AG20443 (cell line): Measurements from ENCODE around the gene FOXS1.

Experiments used
- DNase-seq: peaks from one replicate; pipeline ENCODE4 v3.0.0; 2012; ENCODE audit warnings: low spot score, mixed read lengths

Gene FOXS1

GRCh38 chr20:31861135-31861384 is 15.7 kb upstream of the FOXS1 start:
- DNase-seq = no peak

- peak; percentile 65 for DNase-seq
Observed at GRCh38 chr20:31860390-31861134, 15.2 kb upstream of the FOXS1 start.

GRCh38 chr20:31859998-31860380 is 14.6 kb upstream of the FOXS1 start:
- no peak for DNase-seq

- no peak for DNase-seq
Observed at GRCh38 chr20:31859266-31859997, 14.0 kb upstream of the FOXS1 start.

- DNase-seq = no peak
Observed at GRCh38 chr20:31858760-31859083, 13.3 kb upstream of the FOXS1 start.

GRCh38 chr20:31857861-31858759 is 12.7 kb upstream of the FOXS1 start:
- no peak for DNase-seq

- DNase-seq = no peak
Observed at GRCh38 chr20:31856516-31856915, 11.1 kb upstream of the FOXS1 start.

- DNase-seq = no peak
Observed at GRCh38 chr20:31853481-31853880, 8.1 kb upstream of the FOXS1 start.

GRCh38 chr20:31851240-31851955 is 6.0 kb upstream of the FOXS1 start:
- DNase-seq = no peak

- DNase-seq = no peak
Observed at GRCh38 chr20:31849306-31849930, 4.0 kb upstream of the FOXS1 start.

- no peak for DNase-seq
Observed at GRCh38 chr20:31848088-31848999, 2.9 kb upstream of the FOXS1 start.

- DNase-seq = no peak
Observed at GRCh38 chr20:31846793-31847138, 1.4 kb upstream of the FOXS1 start.

- DNase-seq = no peak
Observed at GRCh38 chr20:31844737-31845299, 586 bp downstream of the FOXS1 start.

GRCh38 chr20:31843881-31844280 is 1.5 kb downstream of the FOXS1 start:
- DNase-seq = no peak

GRCh38 chr20:31843288-31843687 is 2.1 kb downstream of the FOXS1 start:
- no peak for DNase-seq

- DNase-seq = peak; percentile 62
Observed at GRCh38 chr20:31842471-31843157, 2.8 kb downstream of the FOXS1 start.

GRCh38 chr20:31841928-31842327 is 3.5 kb downstream of the FOXS1 start:
- peak; percentile 59 for DNase-seq

- DNase-seq = peak; percentile 65
Observed at GRCh38 chr20:31840906-31841816, 4.2 kb downstream of the FOXS1 start.
